ENCODE results near the gene PPP1R26. TPM values are rescaled to one million over a fixed set of nuclear protein-coding genes. Genes with fewer than 3 reads are reported as not detected.
"Not testable (repeated sequence)": the region's sequence is repeated elsewhere in the genome, so short reads cannot be mapped to it uniquely, and the experiment has no call there.

Gene PPP1R26
- total and polyA plus RNA-seq, 7 donors, result 2.0 to 9.5 (median 3.8) TPM

DNA sequence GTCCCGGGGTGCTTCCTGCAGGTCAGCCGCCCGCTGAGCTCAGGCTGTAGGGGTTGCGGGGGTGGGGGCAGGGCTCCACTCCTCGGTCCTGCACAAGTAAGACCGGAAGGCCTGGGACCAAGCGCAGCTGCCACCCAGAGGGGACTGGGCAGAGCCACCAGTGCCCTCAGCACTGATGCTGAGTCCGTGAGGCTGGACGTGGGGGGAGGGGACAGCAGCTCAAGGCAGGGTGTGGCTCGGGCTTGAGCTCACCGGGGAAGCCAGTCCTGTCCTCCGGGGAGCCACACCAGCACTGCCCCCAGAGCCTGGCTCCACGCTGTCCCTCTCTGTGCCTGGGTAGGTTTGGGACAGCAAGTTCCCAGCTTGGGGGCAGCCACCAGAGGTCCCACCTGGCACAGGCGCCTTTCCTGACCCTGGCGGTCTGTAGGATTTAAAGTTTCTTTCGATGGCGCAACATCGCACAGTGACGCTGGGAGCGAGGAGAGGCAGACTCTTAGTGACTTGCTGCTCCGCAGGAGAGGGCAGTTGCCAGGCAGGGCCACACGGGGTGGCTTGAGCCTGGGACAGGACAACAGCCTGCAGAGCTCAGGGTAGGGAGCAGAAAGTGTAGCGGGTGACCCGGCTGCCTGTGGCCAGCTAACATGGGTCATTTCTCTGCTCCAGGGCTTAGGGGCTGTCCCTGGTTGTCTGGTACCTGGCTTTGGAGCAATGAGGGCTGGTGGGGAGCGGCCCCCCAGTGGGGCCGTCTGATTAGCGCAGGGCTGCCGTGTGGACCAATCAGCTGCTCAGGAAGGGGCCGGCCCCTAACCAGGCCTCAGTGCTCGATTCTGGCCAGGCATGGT, 47.4 kb downstream of the PPP1R26 start:
- Histone ChIP-seq H3K27ac (no peak overlapping the region), H3K36me3 (ENCODE audit: insufficient read depth in 1 of 2, low read depth in 1 of 2) (no peaks in the 10 kb centered on the region), H3K4me3 (no peak overlapping the region), H3K27me3 (ENCODE audit: insufficient read depth in 3 of 3, low read length in 2 of 3) (peaks cover 0 to 49% (median 5%) of the 10 kb centered on the region in 3 donors), H3K4me1 (no peaks in the 10 kb centered on the region), H3K9me3 (no peaks in the 10 kb centered on the region)
- intact Hi-C loops (cut with DNase I), result no loop called here
- DNase-seq (no peak), ATAC-seq (no peak)
- TF ChIP-seq, protein P1, sequence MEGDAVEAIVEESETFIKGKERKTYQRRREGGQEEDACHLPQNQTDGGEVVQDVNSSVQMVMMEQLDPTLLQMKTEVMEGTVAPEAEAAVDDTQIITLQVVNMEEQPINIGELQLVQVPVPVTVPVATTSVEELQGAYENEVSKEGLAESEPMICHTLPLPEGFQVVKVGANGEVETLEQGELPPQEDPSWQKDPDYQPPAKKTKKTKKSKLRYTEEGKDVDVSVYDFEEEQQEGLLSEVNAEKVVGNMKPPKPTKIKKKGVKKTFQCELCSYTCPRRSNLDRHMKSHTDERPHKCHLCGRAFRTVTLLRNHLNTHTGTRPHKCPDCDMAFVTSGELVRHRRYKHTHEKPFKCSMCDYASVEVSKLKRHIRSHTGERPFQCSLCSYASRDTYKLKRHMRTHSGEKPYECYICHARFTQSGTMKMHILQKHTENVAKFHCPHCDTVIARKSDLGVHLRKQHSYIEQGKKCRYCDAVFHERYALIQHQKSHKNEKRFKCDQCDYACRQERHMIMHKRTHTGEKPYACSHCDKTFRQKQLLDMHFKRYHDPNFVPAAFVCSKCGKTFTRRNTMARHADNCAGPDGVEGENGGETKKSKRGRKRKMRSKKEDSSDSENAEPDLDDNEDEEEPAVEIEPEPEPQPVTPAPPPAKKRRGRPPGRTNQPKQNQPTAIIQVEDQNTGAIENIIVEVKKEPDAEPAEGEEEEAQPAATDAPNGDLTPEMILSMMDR (IDR thresholded peaks at IDR 0.05), result no peak
- 58 to 64% (median 61%) methylated on average over 30 of the region's 30 CpGs for WGBS, 3 donors

DNA sequence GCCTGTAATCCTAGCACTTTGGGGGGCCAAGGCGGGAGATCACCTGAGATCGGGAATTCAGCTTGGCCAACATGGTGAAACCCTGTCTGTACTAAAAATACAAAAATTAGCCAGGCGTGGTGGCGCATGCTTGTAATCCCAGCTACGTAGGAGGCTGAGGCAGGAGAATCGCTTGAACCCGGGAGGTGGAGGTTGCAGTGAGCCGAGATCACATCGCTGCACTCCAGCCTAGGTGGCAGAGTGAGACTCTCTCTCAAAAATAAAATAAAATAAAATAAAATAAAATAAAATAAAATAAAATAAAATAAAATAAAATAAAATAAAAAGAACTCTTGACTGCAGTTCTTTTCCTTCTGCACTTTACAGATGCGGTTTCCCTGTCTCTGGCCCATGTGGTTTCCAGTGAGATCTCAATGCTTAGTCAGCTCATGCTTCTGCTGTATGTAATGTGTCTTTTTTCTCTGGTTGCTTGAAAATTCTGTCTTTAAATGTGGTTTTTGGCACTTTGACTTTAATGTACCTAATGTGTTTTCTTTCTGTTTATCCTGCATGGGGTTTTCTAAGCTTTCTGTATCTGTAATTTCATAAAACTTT, 49.4 kb downstream of the PPP1R26 start:
- H3K9me3 ChIP-seq; DNase-seq; ATAC-seq; H3K27ac ChIP-seq; H3K4me3 ChIP-seq; H3K36me3 ChIP-seq (ENCODE audit: insufficient read depth in 1 of 2, low read depth in 1 of 2); intact Hi-C loops (cut with DNase I); H3K4me1 ChIP-seq: not testable (repeated sequence)
- 84 to 91% (median 91%) methylated on average over 10 of the region's 10 CpGs for WGBS, 3 donors
- H3K27me3 ChIP-seq (ENCODE audit: insufficient read depth in 3 of 3, low read length in 2 of 3), result peaks cover 0 to 48% (median 2%) of the 10 kb centered on the region in 3 donors

DNA sequence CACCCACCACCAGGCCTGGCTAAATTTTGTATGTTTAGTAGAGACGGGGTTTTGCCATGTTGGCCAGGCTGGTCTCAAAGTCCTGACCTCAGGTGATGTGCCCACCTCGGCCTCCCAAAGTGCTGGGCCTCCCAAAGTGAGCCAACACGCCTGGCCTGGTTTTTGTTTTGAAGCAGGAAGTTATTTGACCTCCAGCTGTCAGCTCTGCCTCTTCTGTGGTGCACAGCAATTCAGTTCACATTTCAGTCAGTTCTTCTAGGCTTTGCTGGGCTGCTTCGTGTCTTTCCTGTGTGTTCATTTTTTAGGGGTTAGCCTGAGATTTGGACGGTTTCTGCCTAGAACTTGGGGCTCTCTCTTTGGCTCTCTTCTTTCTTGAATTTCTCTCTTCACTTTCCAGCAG, 50.6 kb downstream of the PPP1R26 start:
- intact Hi-C loops (cut with DNase I), result no loop called here
- 66 to 74% (median 71%) methylated on average over 5 of the region's 5 CpGs for WGBS, 3 donors

DNA sequence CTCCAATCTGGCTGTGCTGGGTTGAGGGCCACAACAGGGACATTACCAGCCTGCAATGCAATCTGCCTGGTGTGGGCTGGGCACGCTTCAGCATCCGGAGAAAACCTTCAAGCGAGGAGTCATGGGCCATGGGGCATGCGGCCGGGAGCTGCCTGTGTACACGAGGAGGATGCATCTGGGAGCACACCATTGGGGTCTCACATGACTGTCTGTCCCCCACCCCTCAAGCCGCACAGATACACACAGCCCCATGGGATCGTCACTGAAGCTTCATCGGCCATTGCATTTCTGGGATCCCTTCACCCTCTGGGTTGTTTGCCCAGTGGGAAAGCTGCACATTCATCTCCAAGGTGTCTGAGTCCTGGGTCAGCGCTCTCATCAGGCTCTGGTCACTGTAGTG, 51.5 kb downstream of the PPP1R26 start:
- intact Hi-C loops (cut with DNase I), result no loop called here
- Histone ChIP-seq H3K27ac (no peak overlapping the region), H3K4me3 (no peak overlapping the region), H3K36me3 (ENCODE audit: insufficient read depth in 1 of 2, low read depth in 1 of 2) (no peaks in the 10 kb centered on the region), H3K27me3 (ENCODE audit: insufficient read depth in 3 of 3, low read length in 2 of 3) (peaks cover 0 to 37% (median 2%) of the 10 kb centered on the region in 3 donors), H3K4me1 (no peaks in the 10 kb centered on the region), H3K9me3 (no peaks in the 10 kb centered on the region)
- 89 to 93% (median 90%) methylated on average over 10 of the region's 10 CpGs for WGBS, 3 donors
- TF ChIP-seq, protein P1 (IDR thresholded peaks at IDR 0.05), result no peak
- ATAC-seq (no peak), DNase-seq (no peak)

More for the DNA sequence above, 50.6 kb downstream of the PPP1R26 start:
- H3K4me1 ChIP-seq, result no peaks in the 10 kb centered on the region
- ATAC-seq (no peak), DNase-seq (no peak)
- H3K27me3 ChIP-seq (ENCODE audit: insufficient read depth in 3 of 3, low read length in 2 of 3), result peaks cover 0 to 41% (median 2%) of the 10 kb centered on the region in 3 donors
- no peaks in the 10 kb centered on the region for H3K36me3 ChIP-seq (ENCODE audit: insufficient read depth in 1 of 2, low read depth in 1 of 2)
- H3K9me3 ChIP-seq, result no peaks in the 10 kb centered on the region
- H3K4me3 ChIP-seq, result no peak overlapping the region
- no peak overlapping the region for H3K27ac ChIP-seq
- TF ChIP-seq, protein P1 (IDR thresholded peaks at IDR 0.05), result no peak

DNA sequence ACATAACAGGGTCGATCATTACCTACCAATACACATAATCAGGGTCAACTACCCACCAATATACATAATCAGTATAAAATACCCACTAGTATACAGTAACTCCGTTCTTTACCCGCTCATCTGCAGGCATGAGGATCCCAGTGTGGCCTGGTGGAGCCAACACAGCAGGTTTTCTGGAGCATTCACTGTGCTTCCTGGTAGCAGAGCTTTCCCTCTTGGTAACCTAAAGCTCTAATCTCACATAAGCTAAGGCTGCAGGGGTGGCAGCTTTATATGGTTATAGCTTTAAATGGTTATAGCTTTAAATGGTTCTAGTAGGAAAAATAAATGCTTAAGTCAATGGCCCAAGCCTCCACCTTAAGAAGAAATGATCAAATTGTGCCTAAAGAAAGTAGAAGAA, 53.5 kb downstream of the PPP1R26 start:
- 83 to 92% (median 86%) methylated on average over 3 of the region's 3 CpGs for WGBS, 3 donors

More for the DNA sequence above, 53.5 kb downstream of the PPP1R26 start:
- Histone ChIP-seq H3K27ac (no peak overlapping the region), H3K4me1 (no peaks in the 10 kb centered on the region), H3K36me3 (ENCODE audit: insufficient read depth in 1 of 2, low read depth in 1 of 2) (no peaks in the 10 kb centered on the region), H3K9me3 (no peaks in the 10 kb centered on the region), H3K4me3 (no peak overlapping the region), H3K27me3 (ENCODE audit: insufficient read depth in 3 of 3, low read length in 2 of 3) (peaks cover 0 to 46% (median 2%) of the 10 kb centered on the region in 3 donors)
- DNase-seq (no peak), ATAC-seq (no peak)
- intact Hi-C loops (cut with DNase I), result no loop called here
- TF ChIP-seq, protein P1 (IDR thresholded peaks at IDR 0.05), result no peak
